Measurements from ENCODE around the gene NCS1.

The NCS1 gene

GRCh38 chr9:130176760-130177159, 4.6 kb downstream of the NCS1 start:
- DNase-seq (ENCODE audit: low spot score), result no peak

DNA sequence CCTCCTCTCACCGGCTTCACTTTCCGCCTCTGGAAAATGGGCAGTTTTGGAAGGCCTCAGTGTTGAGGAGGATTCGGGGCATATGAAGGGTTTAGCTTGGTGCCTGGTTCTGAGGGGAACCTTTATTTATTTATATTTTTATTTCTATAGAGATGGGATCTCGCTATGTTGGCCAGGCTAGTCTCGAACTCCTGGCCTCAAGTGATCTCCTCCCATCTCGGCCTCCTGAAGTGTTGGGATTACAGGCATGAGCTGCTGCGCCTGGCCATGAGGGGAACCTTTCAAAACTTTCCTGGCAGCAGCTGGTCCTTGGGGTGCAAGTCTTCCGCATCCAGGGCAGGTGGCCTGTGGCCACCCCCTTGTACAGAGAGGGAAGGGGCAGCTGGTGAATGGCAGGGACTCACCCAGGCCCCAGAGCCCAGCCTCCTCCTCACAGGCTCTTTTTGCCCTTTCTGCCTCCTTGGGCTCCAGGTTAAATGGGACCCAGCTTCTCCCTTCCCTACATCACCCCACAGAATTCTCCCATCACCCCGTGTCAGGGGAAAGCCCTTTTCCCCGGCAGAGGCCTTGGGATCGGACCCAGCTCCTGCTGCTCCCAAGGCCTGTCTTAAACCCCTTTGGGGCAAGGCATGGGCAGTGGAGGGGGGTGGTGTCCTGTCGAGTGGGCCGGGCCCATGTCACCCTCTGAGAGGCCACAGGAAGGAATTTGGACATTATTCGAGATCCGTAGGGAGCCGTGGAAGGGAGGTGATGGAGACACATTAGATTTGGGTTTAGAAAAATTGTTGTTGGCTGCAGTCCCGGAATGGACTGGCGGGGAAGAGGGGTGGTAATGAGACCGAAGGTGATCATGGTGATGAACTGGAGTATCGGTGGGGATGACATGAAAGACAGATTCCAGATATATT, 5.9 kb downstream of the NCS1 start:
- no peak for DNase-seq (ENCODE audit: low spot score)

DNA sequence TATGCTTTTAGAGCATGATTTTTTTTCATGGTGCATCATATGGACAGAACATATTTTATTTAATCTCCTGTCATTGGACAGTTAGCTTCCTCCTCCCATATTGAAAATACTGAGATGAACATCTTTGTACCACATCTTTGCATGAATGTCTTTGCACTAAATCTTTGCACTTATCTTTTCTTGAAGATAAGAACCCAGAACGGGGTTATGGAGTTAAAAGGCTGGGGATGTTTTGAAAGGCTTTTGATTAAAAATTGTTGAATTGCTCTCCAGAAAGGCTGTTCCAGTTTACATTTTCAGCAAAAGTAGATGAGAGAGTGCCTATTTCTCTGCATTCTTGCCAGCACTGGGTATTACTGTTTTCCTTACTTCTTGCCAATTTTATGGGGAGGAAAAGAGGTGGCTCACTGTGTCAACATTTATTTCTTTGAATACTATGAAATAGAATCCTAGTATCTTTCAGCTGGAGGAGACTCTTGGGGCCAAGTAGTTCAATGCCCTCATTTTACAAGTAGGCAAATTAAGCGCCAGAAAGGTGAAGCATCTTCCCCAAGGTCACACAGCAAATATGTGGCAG, 7.2 kb downstream of the NCS1 start:
- DNase-seq (ENCODE audit: low spot score), result no peak

- no peak for DNase-seq (ENCODE audit: low spot score)
These were observed 8.3 kb downstream of the NCS1 start for GRCh38 chr9:130180516-130180915.

DNA sequence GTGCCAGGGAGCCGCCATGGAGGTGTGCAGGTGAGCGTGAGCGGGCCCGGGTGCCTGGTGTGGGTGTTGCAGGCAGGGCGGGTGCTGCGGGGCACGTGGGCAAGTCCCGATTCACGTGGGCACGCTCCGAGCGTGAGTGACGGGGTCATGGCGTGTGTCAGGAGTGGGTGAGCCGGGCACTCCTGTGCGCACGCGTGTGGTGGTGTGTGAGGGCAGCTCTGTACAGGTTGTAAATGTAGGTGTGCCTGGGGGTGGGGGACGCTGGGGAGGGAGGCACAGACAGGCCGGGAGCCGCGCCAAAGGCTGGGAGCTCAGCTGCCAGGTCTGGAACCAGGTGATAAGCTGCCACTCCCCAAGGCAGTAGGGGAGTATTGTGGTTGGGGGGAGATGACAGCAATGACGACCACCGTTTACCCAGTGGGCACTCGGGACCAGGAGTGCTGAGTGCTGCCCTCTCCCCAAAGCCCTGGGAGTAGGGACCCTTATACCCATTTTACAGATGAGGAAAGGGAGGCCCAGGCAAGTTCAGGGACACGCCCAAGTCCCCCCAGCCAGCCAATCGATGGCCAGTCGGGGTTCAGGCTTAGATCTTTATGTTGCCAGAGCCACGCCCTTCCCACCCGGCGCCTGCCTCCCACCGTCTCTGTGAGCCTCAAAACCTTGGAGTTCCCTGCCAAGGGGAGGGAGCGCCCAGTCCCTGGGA, 9.6 kb downstream of the NCS1 start:
- no peak for DNase-seq (ENCODE audit: low spot score)

DNA sequence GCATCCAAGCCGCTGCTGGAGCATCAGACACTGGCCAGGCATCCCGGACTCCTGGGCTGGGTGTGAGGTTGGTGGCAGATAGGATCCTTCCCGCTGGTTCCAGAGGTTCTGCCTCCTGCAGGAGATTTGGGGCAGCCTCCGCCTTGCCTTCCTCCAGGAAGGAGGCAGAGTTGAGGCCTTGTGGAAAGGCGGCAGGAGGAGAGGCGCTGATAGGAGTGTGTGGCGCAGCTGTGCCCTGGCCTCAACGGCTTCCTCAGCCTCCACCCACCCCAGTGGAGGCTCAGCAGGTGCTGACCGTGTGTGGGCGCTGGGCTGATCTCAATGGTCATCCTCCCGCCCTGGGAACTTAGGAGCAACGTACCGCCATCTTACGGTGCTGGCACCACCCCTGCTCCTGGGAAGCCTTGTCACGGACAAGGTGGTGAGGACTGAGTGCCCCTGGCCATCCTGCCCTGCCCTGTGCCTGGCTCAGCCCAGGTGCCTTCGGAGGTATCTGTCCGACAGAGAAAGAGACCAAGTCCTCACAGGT, 10.2 kb downstream of the NCS1 start:
- DNase-seq (ENCODE audit: low spot score), result no peak

GRCh38 chr9:130183133-130183762, 11.0 kb downstream of the NCS1 start:
- no peak for DNase-seq (ENCODE audit: low spot score)

DNA sequence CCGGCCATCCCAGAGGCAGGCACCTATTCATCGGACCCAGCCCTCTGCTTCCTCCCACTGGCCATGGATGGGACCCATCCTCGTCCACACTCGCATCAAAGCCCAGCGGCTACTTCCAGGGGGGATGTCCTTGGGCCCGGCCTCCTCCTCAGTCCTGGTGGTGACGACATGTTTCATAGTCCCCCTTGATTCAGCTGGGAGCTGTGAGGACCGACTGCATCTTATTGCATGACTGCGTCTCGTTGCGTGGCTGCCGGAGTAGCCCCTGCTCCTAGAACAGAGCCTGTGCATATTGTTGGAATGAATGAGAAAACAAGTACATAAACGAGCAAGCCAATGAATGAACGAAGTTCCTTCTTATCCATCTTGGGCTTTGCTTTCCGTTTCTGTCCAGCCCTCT, 12.8 kb downstream of the NCS1 start:
- DNase-seq (ENCODE audit: low spot score), result no peak

- DNase-seq (ENCODE audit: low spot score), result no peak
These were observed 13.4 kb downstream of the NCS1 start for GRCh38 chr9:130185490-130186031.

DNA sequence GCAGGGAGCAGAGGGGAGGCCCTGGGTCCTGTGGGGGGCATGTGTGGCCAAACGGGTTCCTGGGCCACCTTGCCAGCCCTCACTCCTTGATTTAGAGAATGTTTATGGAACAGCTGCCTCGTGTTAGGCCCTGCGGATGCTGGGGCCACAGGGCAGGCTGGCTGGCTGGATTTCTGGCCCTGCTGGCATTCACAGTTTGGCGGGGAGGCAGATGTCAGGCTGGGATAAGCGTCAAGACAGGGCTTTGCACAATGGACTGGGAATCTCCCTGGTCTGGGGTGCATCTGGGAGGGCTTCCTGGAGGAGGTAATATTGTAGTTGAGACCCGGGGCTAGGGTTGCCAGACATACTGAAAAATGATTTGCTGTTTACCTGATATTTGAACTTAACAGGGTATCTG, 13.8 kb downstream of the NCS1 start:
- DNase-seq (ENCODE audit: low spot score), result no peak

DNA sequence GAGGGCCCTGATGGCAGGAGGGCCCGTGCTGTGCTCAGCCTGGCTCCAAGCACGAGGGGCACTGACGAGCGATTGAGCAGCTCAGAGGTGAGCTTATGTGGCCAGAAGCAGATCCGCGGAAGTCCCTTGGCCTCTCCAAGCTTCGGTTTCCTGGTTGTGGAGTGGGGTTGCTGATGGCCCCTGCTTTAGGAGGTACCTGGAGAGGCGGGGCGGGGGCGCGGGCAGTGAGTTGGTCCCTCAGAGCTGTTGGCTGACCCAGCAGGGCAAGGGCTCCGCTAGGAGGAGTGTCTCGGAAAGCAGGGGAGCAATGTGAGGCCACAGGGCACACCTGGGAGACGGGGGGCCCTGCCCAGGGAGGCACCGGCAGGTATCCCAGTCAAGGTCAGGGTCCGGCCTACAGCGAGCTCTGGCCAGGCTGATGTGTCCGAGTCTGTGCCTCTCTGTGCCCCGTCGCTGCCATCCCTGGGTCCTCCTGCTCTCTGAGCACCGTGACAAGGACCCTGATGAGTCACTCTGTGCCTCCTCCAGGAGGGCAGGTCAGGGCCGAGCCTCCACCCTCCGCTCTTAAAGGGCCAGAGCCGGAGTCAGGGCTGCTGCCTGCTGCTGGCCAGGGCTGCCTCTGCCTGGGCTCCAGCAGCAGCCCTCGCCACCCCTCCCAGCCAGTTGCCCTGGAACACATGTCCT, 14.8 kb downstream of the NCS1 start:
- no peak for DNase-seq (ENCODE audit: low spot score)

DNA sequence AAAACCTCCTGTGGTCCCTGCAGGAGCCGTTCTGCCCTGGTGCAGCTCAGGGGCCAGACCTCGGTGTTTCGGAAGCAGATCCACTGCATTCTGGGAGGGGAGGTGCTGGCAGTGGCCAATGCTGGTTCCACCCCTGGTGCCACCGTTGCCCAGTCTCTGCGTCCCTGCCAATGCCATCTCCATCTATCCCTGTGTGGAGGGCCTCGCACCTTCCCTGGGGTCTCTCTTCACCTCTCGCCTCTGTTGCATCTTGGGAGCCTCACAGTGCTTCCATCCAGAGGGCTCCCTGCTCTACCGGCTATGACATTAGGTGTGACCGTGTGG, 15.3 kb downstream of the NCS1 start:
- no peak for DNase-seq (ENCODE audit: low spot score)

GRCh38 chr9:130188860-130189481, 16.8 kb downstream of the NCS1 start:
- no peak for DNase-seq (ENCODE audit: low spot score)

DNA sequence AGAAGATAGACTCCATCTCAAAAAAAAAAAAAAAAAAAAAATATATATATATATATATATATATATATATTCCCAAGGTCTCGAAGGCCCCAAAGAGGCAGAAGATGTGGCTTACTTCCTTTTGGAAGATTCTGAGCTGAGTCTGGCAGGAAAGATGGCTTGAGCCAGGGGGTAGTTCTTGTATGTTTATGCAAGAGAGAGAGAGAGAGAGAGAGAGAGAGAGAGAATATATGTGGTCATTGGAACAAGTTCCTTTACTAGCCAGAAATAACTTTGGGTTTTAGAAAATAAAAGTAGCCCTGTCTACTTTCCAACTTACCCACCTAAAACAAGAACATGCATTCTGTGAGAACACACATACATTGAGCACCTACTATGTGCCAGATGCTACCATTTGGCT, 17.6 kb downstream of the NCS1 start:
- DNase-seq (ENCODE audit: low spot score), result no peak

DNA sequence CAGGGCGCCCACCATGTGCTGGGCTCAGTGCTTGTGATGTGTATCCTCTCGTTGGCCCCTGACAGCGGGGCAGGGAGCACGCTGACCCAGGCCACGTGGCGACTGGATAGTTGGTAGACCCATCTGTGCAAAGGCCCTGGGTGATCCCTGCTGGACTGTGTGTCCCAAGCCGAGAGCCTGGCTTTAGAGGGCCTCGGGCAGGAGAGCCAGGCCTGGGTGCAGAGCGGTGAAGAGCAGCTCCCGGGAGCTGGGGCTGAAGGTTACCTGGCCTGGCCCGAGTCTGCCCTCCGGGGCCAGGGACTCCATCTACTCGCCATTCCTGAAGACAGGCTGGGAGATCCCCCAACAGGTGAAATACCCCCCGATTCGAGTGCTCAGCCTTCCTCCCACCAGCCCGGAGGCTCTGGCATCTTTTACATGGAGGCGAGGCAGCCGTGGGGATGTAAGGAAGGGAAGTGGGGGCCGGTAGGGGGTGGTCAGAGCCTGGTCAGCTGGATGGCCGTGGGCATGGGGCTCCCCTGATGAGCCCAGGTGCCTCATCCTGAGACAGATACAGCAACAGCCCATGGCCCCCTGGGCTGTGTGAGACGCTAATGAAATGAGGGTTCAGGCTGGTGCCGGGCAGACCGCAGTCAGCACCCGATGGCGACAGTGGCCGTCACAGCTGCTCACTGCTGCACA, 19.0 kb downstream of the NCS1 start:
- no peak for DNase-seq (ENCODE audit: low spot score)

GRCh38 chr9:130191749-130192120, 19.5 kb downstream of the NCS1 start:
- DNase-seq (ENCODE audit: low spot score), result no peak

GRCh38 chr9:130192382-130192999, 20.3 kb downstream of the NCS1 start:
- DNase-seq (ENCODE audit: low spot score), result no peak

DNA sequence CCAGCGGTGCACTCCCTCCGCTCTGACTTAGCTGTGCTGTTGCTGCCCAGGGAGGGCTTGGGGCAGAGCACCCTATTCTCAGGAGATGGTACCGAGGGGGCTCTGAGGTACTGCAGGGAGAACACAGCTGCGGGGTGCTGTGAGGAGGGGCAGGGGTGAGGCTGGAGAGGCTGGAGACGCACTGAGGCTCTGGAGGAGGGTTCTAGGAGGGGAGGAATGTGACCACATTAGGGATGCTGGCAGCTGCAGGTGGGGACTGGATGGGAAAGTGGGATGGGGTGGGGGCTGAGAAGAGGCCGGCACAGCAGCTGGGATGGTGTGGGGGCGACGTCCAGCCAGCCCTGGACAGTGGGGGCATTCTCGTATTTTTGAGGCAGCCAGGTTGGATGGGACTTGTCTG, 20.9 kb downstream of the NCS1 start:
- no peak for DNase-seq (ENCODE audit: low spot score)

DNA sequence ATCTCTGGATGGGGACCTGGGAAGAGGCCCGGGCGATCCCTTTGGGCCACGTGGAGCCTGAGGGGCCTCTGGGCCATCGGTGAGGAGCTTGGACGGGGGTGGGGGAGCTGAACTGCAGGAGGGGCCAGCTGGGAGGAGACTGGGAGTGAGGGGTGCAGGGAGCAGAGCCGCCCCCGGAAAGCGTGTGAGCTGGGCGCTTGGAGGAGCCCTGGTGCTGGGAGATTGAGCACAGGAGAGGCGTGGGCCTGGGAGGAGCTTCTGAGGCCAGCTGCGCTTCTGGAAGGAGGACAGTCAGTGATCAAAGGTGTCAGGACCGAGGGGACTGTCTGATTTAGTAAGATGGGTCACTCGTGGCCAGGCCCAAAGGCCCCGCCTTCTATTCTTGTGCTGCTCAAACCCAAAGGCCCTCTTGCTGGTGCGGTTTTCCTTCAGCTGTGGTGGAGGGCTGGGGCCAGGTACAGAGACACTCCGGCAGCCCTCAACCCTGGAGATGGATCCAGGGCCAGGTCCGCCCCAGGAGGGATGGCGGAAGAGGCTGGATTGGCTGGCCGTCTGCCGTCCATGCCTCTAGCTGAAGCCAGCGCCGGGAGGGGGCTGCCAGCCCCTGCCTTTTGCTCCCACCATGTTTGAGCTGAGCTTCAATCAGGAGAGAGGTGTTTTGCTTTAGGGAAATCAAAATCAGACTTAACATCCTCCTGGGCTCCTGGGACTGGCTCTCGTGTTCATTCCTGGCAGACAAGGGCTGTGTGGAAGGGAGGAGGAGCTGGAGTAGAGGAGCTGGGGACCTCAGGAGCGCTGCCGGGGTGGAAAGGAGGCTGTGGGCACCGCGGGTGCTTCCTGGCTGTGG, 21.6 kb downstream of the NCS1 start:
- no peak for DNase-seq (ENCODE audit: low spot score)
